Neuron (in vitro differentiated cells): ENCODE results near the gene C2orf49.
A peak's percentile ranks its signal among the peaks of the same experiment; 100 is the strongest.

Experiments used
- H2AFZ ChIP-seq: one replicate; pipeline ENCODE4 v1.6.1; 2013; ENCODE audit warnings: low read depth, mild to moderate bottlenecking, inconsistent platforms, low read length, moderate library complexity
- H3K27me3 ChIP-seq: one replicate; pipeline ENCODE4 v1.6.1; 2013; ENCODE audit warnings: low read length; ENCODE audit not compliant: insufficient read depth
- H3K36me3 ChIP-seq: one replicate; pipeline ENCODE4 v1.6.1; 2013; ENCODE audit warnings: low read length; ENCODE audit not compliant: insufficient read depth
- H3K4me1 ChIP-seq: one replicate; pipeline ENCODE4 v1.6.1; 2013; ENCODE audit warnings: low read length; ENCODE audit not compliant: insufficient read depth
- H3K4me3 ChIP-seq: 2 replicates; pipeline ENCODE4 v1.5.1; 2013; ENCODE audit warnings: mild to moderate bottlenecking, low read length, moderate library complexity
- H3K9me3 ChIP-seq: one replicate; pipeline ENCODE4 v1.6.1; 2013; ENCODE audit warnings: low read length

Gene C2orf49

GRCh38 chr2:105385731-105386540 lies 48.6 kb downstream of the C2orf49 start:
- Histone ChIP-seq H3K4me1 (no peaks in the 10 kb centered on the region), H2AFZ (no peak overlapping the region), H3K9me3 (no peaks in the 10 kb centered on the region), H3K27me3 (no peaks in the 10 kb centered on the region), H3K36me3 (peaks cover 13% of the 10 kb centered on the region), H3K4me3 (no peak overlapping the region)

DNA sequence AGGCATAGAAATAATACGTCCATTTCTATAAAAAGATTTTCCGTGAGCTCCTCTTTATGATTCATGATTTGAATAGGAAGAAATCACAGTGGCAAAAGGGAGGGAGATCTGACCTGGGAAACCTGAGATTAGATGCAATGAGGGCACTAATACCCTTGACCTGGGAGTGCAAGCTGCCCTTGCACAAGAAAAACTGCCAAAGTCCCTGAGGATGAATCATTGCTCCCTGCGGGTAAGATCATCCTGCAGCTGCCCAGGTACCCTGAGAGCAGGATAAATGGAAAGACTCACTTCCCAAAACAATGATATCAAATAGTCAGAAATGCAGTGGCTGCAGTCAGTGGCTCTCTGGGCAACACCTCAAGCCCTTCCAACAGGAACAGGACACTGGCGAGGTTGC lies 49.9 kb downstream of the C2orf49 start:
- Histone ChIP-seq H2AFZ (no peak overlapping the region), H3K36me3 (peaks cover 13% of the 10 kb centered on the region), H3K9me3 (no peaks in the 10 kb centered on the region), H3K4me3 (no peak overlapping the region), H3K27me3 (no peaks in the 10 kb centered on the region), H3K4me1 (no peaks in the 10 kb centered on the region)

- H2AFZ ChIP-seq, result no peak overlapping the region
- no peaks in the 10 kb centered on the region for H3K27me3 ChIP-seq
- no peaks in the 10 kb centered on the region for H3K9me3 ChIP-seq
- H3K4me3 ChIP-seq, result no peak overlapping the region
- H3K36me3 ChIP-seq, result peaks cover 10% of the 10 kb centered on the region
- no peaks in the 10 kb centered on the region for H3K4me1 ChIP-seq
Measured at GRCh38 chr2:105388971-105389381, 51.6 kb downstream of the C2orf49 start.

- no peaks in the 10 kb centered on the region for H3K9me3 ChIP-seq
- H3K36me3 ChIP-seq, result peaks cover 3% of the 10 kb centered on the region
- no peak overlapping the region for H2AFZ ChIP-seq
- H3K27me3 ChIP-seq, result no peaks in the 10 kb centered on the region
- H3K4me3 ChIP-seq, result no peak overlapping the region
- H3K4me1 ChIP-seq, result no peaks in the 10 kb centered on the region
Measured at GRCh38 chr2:105390454-105390853, 53.1 kb downstream of the C2orf49 start.

GRCh38 chr2:105391058-105391627 lies 53.8 kb downstream of the C2orf49 start:
- H3K9me3 ChIP-seq, result no peaks in the 10 kb centered on the region
- H3K36me3 ChIP-seq, result no peaks in the 10 kb centered on the region
- H2AFZ ChIP-seq, result no peak overlapping the region
- H3K4me1 ChIP-seq, result no peaks in the 10 kb centered on the region
- H3K4me3 ChIP-seq, result no peak overlapping the region
- H3K27me3 ChIP-seq, result no peaks in the 10 kb centered on the region

DNA sequence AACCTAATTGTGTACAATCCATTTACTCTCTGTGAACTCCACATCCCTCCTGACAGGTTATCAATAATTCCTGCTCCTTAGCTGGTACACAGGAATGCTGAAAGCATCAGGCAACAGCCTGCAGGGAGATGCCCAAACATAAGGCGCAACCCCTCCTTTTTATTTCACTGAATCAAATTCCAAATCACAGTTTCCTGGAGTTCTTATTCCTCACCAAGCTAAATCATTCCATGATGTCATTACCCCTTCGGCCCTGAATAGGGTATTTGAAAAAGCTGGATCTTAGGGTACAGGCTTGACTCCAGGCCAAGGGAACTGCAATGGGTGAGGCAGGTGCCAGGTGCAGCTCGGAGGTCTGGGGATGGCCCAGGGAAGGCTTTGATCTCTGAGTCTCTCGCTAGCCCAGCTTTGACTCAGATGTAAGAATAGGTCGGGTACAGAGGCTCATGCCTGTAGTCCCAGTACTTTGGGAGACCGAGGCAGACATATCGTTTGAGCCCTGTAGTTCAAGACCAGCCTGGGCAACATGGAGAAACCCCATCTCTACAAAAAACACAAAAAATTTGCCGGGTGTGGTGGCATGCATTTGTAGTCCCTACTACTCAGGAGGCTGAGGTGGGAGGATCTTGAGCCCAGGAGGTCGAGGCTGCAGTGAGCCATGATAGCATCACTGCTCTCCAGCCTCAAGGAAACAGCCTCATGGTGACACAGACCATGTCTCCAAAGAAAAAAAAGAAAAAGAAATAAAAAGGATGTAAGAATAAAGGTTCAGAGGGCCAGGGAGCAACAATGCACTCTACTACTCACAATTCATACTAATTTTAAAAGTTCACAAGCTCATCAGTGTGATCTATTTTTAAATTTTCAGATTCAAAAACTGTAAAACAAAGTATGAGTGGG lies 54.7 kb downstream of the C2orf49 start:
- Histone ChIP-seq H3K4me1 (no peaks in the 10 kb centered on the region), H3K27me3 (no peaks in the 10 kb centered on the region), H2AFZ (no peak overlapping the region), H3K36me3 (no peaks in the 10 kb centered on the region), H3K9me3 (no peaks in the 10 kb centered on the region), H3K4me3 (no peak overlapping the region)

- no peaks in the 10 kb centered on the region for H3K4me1 ChIP-seq
- H3K27me3 ChIP-seq, result no peaks in the 10 kb centered on the region
- H3K36me3 ChIP-seq, result no peaks in the 10 kb centered on the region
- no peak overlapping the region for H3K4me3 ChIP-seq
- no peaks in the 10 kb centered on the region for H3K9me3 ChIP-seq
- no peak overlapping the region for H2AFZ ChIP-seq
Measured at GRCh38 chr2:105393373-105394055, 56.2 kb downstream of the C2orf49 start.

- Histone ChIP-seq H2AFZ (no peak overlapping the region), H3K36me3 (no peaks in the 10 kb centered on the region), H3K4me3 (no peak overlapping the region), H3K4me1 (no peaks in the 10 kb centered on the region), H3K9me3 (peaks cover 1% of the 10 kb centered on the region), H3K27me3 (no peaks in the 10 kb centered on the region)
Measured at GRCh38 chr2:105394951-105395611, 57.7 kb downstream of the C2orf49 start.

DNA sequence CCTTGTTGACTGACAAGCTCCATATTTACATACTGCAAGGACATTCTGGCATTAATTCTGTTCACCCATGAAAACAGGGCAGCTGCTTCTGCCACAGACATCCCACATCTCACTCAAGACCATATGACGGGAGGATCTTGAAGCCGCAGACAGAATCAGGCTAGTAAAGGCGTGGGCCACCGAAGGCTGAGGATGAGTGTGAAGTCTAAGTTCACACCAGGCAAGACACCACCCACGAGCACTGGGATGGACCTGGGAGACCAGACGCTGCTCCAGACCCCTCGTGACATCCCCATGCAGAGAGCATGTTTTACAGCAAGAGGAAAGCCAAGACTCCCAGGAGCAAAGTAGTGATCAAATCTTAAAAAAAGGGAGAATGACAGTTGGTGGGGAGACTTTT lies 58.4 kb downstream of the C2orf49 start:
- Histone ChIP-seq H3K9me3 (peaks cover 1% of the 10 kb centered on the region), H3K36me3 (no peaks in the 10 kb centered on the region), H3K4me1 (no peaks in the 10 kb centered on the region), H2AFZ (no peak overlapping the region), H3K27me3 (no peaks in the 10 kb centered on the region), H3K4me3 (no peak overlapping the region)

GRCh38 chr2:105396254-105397024 lies 59.1 kb downstream of the C2orf49 start:
- H3K36me3 ChIP-seq, result no peaks in the 10 kb centered on the region
- H3K9me3 ChIP-seq, result peaks cover 1% of the 10 kb centered on the region
- H3K4me1 ChIP-seq, result no peaks in the 10 kb centered on the region
- H3K27me3 ChIP-seq, result no peaks in the 10 kb centered on the region
- no peak overlapping the region for H2AFZ ChIP-seq
- no peak overlapping the region for H3K4me3 ChIP-seq

GRCh38 chr2:105397025-105397722 lies 59.8 kb downstream of the C2orf49 start:
- Histone ChIP-seq H3K4me1 (no peaks in the 10 kb centered on the region), H3K27me3 (no peaks in the 10 kb centered on the region), H3K4me3 (peak overlapping the region; percentile 72), H3K9me3 (peaks cover 1% of the 10 kb centered on the region), H3K36me3 (no peaks in the 10 kb centered on the region), H2AFZ (no peak overlapping the region)
